GM18867 (cell line): ENCODE data around the gene DKKL1.
A peak's percentile ranks its signal among the peaks of the same experiment; 100 is the strongest.
"Not testable (repeated sequence)": the region's sequence is repeated elsewhere in the genome, so short reads cannot be mapped to it uniquely, and the experiment has no call there.

Experiments used
- ATAC-seq: cut with Tn5 transposase; IDR thresholded peaks from one replicate; pipeline ENCODE4 v1.9.1; 2021; ENCODE audit warnings: mild to moderate bottlenecking, moderate library complexity; ENCODE audit not compliant: unreplicated experiment

Gene DKKL1

GRCh38 chr19:49363268-49364082, at the start of gene DKKL1:
TSS of gene DKKL1 (plus strand) at chr19:49363877. CDS start at chr19:49363999, 122 bp downstream.
- peak; percentile 68 for ATAC-seq

GRCh38 chr19:49315111-49315510, 48.6 kb upstream of the DKKL1 start:
- ATAC-seq = no peak

- no peak for ATAC-seq
These were observed 47.4 kb upstream of the DKKL1 start for GRCh38 chr19:49316284-49316683.

- no peak for ATAC-seq
These were observed 45.4 kb upstream of the DKKL1 start for GRCh38 chr19:49318296-49318695.

- no peak for ATAC-seq
These were observed 38.7 kb upstream of the DKKL1 start, which contains the start of gene SLC6A16 for GRCh38 chr19:49324801-49325576. TSS of gene SLC6A16 (minus strand) at chr19:49325191. CDS start at chr19:49311347, 13,844 bp downstream.

GRCh38 chr19:49325756-49326155, 37.9 kb upstream of the DKKL1 start:
- not testable (repeated sequence) for ATAC-seq

- no peak for ATAC-seq
These were observed 37.4 kb upstream of the DKKL1 start for GRCh38 chr19:49326165-49326704.

- ATAC-seq = no peak
These were observed 35.7 kb upstream of the DKKL1 start for GRCh38 chr19:49327878-49328544.

- ATAC-seq = no peak
These were observed 34.9 kb upstream of the DKKL1 start for GRCh38 chr19:49328741-49329140.

GRCh38 chr19:49331187-49331586, 32.5 kb upstream of the DKKL1 start:
- ATAC-seq = not testable (repeated sequence)

- ATAC-seq = peak; percentile 52
These were observed 32.0 kb upstream of the DKKL1 start for GRCh38 chr19:49331616-49332055.

- not testable (repeated sequence) for ATAC-seq
These were observed 30.8 kb upstream of the DKKL1 start for GRCh38 chr19:49332691-49333417.

- no peak for ATAC-seq
These were observed 30.3 kb upstream of the DKKL1 start for GRCh38 chr19:49333418-49333805.

- peak; percentile 38 for ATAC-seq
These were observed 29.8 kb upstream of the DKKL1 start for GRCh38 chr19:49333811-49334288.

GRCh38 chr19:49335071-49335783, 28.4 kb upstream of the DKKL1 start, which contains the start of gene CD37:
TSS of gene CD37 (plus strand) at chr19:49335406. CDS start at chr19:49335541, 135 bp downstream.
- no peak for ATAC-seq

GRCh38 chr19:49335784-49336481, 27.7 kb upstream of the DKKL1 start:
- no peak for ATAC-seq

GRCh38 chr19:49336482-49337266, 27.0 kb upstream of the DKKL1 start:
- ATAC-seq = no peak
